Measurements from ENCODE around the gene CASR. TPM values are rescaled to one million over a fixed set of nuclear protein-coding genes. Genes with fewer than 3 reads are reported as not detected.
A peak's percentile ranks its signal among the peaks of the same experiment; 100 is the strongest.

CASR gene
- total RNA-seq, 3 donors from 2014 or later: not detected

DNA sequence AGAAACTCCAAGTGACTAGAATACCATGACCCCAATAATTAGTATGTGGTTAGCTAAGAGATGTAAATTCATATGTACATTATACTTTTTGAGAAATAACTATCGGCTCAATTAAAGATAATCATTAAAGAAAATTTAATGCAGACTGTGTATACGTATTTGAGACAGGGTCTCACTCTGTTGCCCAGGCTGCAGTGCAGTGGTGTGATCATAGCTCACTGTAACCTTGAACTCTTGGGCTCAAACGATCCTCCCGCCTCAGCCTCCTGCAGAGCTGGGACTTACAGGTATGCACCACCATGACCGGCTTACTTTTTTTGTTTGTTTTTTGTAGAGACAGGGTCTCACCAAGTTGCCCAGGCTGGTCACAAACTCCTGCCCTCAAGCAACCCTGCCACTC, 132.9 kb downstream of the CASR start:
- no peaks in the 10 kb centered on the region for H3K27me3 ChIP-seq
- H3K9me3 ChIP-seq: no peaks in the 10 kb centered on the region
- TF ChIP-seq, protein P1, sequence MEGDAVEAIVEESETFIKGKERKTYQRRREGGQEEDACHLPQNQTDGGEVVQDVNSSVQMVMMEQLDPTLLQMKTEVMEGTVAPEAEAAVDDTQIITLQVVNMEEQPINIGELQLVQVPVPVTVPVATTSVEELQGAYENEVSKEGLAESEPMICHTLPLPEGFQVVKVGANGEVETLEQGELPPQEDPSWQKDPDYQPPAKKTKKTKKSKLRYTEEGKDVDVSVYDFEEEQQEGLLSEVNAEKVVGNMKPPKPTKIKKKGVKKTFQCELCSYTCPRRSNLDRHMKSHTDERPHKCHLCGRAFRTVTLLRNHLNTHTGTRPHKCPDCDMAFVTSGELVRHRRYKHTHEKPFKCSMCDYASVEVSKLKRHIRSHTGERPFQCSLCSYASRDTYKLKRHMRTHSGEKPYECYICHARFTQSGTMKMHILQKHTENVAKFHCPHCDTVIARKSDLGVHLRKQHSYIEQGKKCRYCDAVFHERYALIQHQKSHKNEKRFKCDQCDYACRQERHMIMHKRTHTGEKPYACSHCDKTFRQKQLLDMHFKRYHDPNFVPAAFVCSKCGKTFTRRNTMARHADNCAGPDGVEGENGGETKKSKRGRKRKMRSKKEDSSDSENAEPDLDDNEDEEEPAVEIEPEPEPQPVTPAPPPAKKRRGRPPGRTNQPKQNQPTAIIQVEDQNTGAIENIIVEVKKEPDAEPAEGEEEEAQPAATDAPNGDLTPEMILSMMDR (IDR thresholded peaks at IDR 0.05): no peak
- TF ChIP-seq POLR2A (IDR thresholded peaks at IDR 0.05) (no peak), POLR2AphosphoS5 (IDR thresholded peaks at IDR 0.05) (no peak)
- no peaks in the 10 kb centered on the region for H3K4me1 ChIP-seq
- H3K27ac ChIP-seq: no peak overlapping the region
- no peaks in the 10 kb centered on the region for H3K36me3 ChIP-seq
- DNase-seq (ENCODE audit: low spot score in 2 of 2): no peak
- intact Hi-C loops (cut with DNase I; ENCODE audit: low total_unique reads): no loop called here
- H3K4me3 ChIP-seq: no peak overlapping the region

DNA sequence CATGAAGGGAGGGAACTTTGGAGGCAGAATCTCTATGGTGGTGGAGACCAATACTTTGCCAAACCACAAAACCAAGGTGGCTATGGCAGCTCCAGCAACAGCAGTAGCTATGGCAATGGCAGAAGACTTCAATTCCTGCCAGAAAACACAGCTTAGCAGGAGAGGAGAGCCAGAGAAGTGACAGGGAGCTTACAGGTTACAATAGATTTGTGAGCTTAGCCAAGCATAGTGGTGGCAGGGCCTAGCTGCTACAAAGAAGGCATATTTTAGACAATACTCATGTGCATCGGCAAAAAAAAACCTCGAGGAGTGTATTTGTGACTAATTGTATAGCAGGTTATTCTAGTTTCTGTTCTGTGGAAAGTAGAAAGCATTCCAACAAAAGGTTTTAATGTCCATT, 135.2 kb downstream of the CASR start:
- intact Hi-C loops (cut with DNase I; ENCODE audit: low total_unique reads): no loop called here
- H3K27me3 ChIP-seq: no peaks in the 10 kb centered on the region
- DNase-seq (ENCODE audit: low spot score in 2 of 2): peak in 1 of 2 donors; percentile 60
- H3K36me3 ChIP-seq: no peaks in the 10 kb centered on the region
- H3K4me3 ChIP-seq: no peak overlapping the region
- TF ChIP-seq POLR2AphosphoS5 (IDR thresholded peaks at IDR 0.05): no peak
- TF ChIP-seq POLR2A (IDR thresholded peaks at IDR 0.05): no peak
- TF ChIP-seq, protein P1 (IDR thresholded peaks at IDR 0.05): no peak
- H3K9me3 ChIP-seq: no peaks in the 10 kb centered on the region
- peak overlapping the region; percentile 20 to 52 for H3K27ac ChIP-seq
- no peaks in the 10 kb centered on the region for H3K4me1 ChIP-seq

DNA sequence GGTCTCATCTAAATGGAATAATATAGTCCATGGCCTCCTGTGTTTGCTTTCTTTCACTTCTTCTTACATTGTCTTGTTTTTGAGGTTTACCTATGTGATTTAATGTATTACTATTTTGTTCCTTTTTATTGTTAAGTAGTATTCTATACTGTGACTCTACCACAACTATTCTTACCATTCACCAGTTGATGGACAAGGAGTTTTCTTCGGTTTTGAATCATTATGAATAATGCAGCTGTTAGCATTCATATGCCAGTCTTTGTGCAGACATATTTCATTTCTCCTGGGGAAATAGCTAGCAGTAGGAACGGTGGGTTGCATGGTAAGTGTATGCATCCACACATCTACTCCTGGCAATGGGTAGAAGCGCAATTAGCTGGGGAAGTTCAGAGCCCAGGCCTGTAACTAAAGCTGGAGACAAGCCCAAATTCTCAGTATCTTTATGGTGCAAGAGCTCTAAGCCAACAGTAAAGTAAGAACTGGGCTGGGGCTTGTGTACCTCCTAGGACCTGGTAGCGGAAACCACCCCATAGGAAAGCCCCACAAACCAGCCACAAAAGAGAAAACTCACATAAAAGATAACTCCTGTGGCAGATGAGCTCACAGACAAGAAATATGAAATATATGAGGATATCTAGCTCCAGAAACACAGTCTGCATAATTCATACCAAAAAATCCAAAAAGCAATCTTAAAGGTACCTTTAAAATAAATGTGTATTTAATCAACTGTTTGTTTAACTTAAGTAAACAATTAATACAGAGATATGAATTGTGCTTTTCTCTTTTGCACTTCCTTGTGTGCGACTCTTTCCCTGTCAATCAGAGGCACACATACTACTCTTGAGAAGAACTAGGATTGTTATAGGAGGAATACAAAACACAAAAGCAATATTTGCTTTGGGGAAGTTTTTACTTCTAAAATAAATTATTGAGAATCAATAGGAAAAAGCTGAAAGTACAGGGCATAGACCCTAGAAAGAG, 138.9 kb downstream of the CASR start:
- Histone ChIP-seq H3K27ac (no peak overlapping the region), H3K4me3 (no peak overlapping the region), H3K36me3 (no peaks in the 10 kb centered on the region), H3K4me1 (no peaks in the 10 kb centered on the region), H3K27me3 (no peaks in the 10 kb centered on the region), H3K9me3 (no peaks in the 10 kb centered on the region)
- no peak for TF ChIP-seq POLR2AphosphoS5 (IDR thresholded peaks at IDR 0.05)
- TF ChIP-seq, protein P1 (IDR thresholded peaks at IDR 0.05): no peak
- TF ChIP-seq POLR2A (IDR thresholded peaks at IDR 0.05): no peak
- intact Hi-C loops (cut with DNase I; ENCODE audit: low total_unique reads): no loop called here
- no peak for DNase-seq (ENCODE audit: low spot score in 2 of 2)

DNA sequence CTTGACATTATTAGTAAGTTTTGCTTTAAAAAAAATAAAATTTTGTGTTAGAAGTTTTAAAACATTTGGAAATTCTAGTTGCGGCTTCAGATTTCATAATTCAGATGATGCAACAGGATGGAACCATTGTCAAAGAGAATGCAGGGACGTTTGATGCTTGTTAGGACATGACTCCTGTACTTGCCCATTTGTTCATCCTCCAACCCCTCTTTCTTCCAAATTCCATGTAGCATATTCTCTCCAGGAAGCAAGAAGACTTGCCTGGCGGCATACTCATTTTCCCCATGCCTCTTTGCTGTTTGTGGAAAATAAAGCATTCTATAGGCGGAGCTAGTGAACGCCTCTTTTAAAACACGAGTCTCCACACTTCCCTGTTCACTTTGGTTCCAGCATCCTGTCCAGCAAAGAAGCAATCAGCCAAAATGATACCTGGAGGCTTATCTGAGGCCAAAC, 141.4 kb downstream of the CASR start, which contains the start of gene CSTA:
CSTA (plus strand) TSS at position 378 of the 453 bp plus-strand sequence; CDS start at position 423, 45 bp downstream.
- peak within 1 kb of the TSS; percentile 0 to 32 (median 15) for H3K4me3 ChIP-seq
- H3K27me3 ChIP-seq: no peaks in the 10 kb centered on the region
- no peaks in the 10 kb centered on the region for H3K9me3 ChIP-seq
- no peaks in the 10 kb centered on the region for H3K36me3 ChIP-seq
- peak in 1 of 2 donors; percentile 51 for DNase-seq (ENCODE audit: low spot score in 2 of 2)
- intact Hi-C loops (cut with DNase I; ENCODE audit: low total_unique reads): no loop called here
- H3K27ac ChIP-seq: peak within 1 kb of the TSS; percentile 22 to 67
- H3K4me1 ChIP-seq: no peaks in the 10 kb centered on the region
- TF ChIP-seq, protein P1 (IDR thresholded peaks at IDR 0.05): no peak
- TF ChIP-seq POLR2AphosphoS5 (IDR thresholded peaks at IDR 0.05) (peak in 1 of 3 donors; percentile 21), POLR2A (IDR thresholded peaks at IDR 0.05) (no peak)

DNA sequence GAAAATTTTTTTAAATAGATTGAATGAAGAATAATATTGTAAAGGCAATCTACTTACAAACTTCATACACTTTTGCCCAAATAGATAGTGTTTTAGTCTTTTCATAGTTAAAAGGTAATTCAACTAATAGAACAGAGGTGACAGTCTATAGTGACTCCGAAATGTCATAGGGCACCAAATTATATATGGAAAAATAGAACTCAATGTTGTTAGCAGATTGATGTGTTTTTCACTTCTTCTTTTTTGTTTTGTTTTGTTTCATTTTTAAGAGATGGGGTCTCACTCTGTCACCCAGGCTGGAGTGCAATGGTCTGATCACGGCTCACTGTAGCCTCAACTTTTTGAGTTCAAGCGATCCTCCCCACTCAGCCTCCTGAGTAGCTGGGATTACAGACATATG, 142.3 kb downstream of the CASR start:
- TF ChIP-seq POLR2AphosphoS5 (IDR thresholded peaks at IDR 0.05) (no peak), POLR2A (IDR thresholded peaks at IDR 0.05) (no peak)
- TF ChIP-seq, protein P1 (IDR thresholded peaks at IDR 0.05): no peak
- intact Hi-C loops (cut with DNase I; ENCODE audit: low total_unique reads): no loop called here
- DNase-seq (ENCODE audit: low spot score in 2 of 2): no peak
- no peaks in the 10 kb centered on the region for H3K4me1 ChIP-seq
- H3K27ac ChIP-seq: no peak overlapping the region
- no peaks in the 10 kb centered on the region for H3K9me3 ChIP-seq
- no peaks in the 10 kb centered on the region for H3K27me3 ChIP-seq
- H3K36me3 ChIP-seq: no peaks in the 10 kb centered on the region
- H3K4me3 ChIP-seq: no peak overlapping the region

All from breast epithelium (tissue), 4 donors.